Measurements from ENCODE around the gene SMDT1.

- TF ChIP-seq, protein P1, sequence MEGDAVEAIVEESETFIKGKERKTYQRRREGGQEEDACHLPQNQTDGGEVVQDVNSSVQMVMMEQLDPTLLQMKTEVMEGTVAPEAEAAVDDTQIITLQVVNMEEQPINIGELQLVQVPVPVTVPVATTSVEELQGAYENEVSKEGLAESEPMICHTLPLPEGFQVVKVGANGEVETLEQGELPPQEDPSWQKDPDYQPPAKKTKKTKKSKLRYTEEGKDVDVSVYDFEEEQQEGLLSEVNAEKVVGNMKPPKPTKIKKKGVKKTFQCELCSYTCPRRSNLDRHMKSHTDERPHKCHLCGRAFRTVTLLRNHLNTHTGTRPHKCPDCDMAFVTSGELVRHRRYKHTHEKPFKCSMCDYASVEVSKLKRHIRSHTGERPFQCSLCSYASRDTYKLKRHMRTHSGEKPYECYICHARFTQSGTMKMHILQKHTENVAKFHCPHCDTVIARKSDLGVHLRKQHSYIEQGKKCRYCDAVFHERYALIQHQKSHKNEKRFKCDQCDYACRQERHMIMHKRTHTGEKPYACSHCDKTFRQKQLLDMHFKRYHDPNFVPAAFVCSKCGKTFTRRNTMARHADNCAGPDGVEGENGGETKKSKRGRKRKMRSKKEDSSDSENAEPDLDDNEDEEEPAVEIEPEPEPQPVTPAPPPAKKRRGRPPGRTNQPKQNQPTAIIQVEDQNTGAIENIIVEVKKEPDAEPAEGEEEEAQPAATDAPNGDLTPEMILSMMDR (conservative IDR thresholded peaks at IDR 0.05; ENCODE audit: low read depth, low read length): no peak
- TF ChIP-seq EZH2phosphoT487 (IDR thresholded peaks at IDR 0.05; ENCODE audit: borderline replicate concordance, low read length) (no peak), EZH2 (IDR thresholded peaks at IDR 0.05; ENCODE audit: low read length, unreplicated experiment) (no peak)
These were observed 6.6 kb downstream of the SMDT1 start for GRCh38 chr22:42086051-42086450.

All from PC-3 (cell line).